Measurements from ENCODE around the gene UBE2Z.

UBE2Z gene

GRCh38 chr17:48960834-48961515 is 52.8 kb downstream of the UBE2Z start:
- Histone ChIP-seq H3K9ac (ENCODE audit: low read depth, low read length) (peak overlapping the region; percentile 20), H3K4me1 (ENCODE audit: insufficient read depth, low read length) (peaks cover 29% of the 10 kb centered on the region), H3K9me3 (ENCODE audit: control insufficient read depth, insufficient read depth, low read length) (no peaks in the 10 kb centered on the region), H3K36me3 (ENCODE audit: insufficient read depth, low read length) (no peaks in the 10 kb centered on the region)

GRCh38 chr17:48961516-48962233 is 53.5 kb downstream of the UBE2Z start:
- Histone ChIP-seq H3K4me1 (ENCODE audit: insufficient read depth, low read length) (peaks cover 27% of the 10 kb centered on the region), H3K36me3 (ENCODE audit: insufficient read depth, low read length) (no peaks in the 10 kb centered on the region), H3K9ac (ENCODE audit: low read depth, low read length) (peak overlapping the region; percentile 20), H3K9me3 (ENCODE audit: control insufficient read depth, insufficient read depth, low read length) (no peaks in the 10 kb centered on the region)

GRCh38 chr17:48970224-48970623 is 62.0 kb downstream of the UBE2Z start:
- Histone ChIP-seq H3K36me3 (ENCODE audit: insufficient read depth, low read length) (no peaks in the 10 kb centered on the region), H3K9me3 (ENCODE audit: control insufficient read depth, insufficient read depth, low read length) (no peaks in the 10 kb centered on the region), H3K9ac (ENCODE audit: low read depth, low read length) (no peak overlapping the region), H3K4me1 (ENCODE audit: insufficient read depth, low read length) (peaks cover 36% of the 10 kb centered on the region)

- Histone ChIP-seq H3K4me1 (ENCODE audit: insufficient read depth, low read length) (peaks cover 33% of the 10 kb centered on the region), H3K36me3 (ENCODE audit: insufficient read depth, low read length) (no peaks in the 10 kb centered on the region), H3K9me3 (ENCODE audit: control insufficient read depth, insufficient read depth, low read length) (no peaks in the 10 kb centered on the region), H3K9ac (ENCODE audit: low read depth, low read length) (no peak overlapping the region)
Measured at GRCh38 chr17:48970865-48971687, 62.9 kb downstream of the UBE2Z start.

- Histone ChIP-seq H3K36me3 (ENCODE audit: insufficient read depth, low read length) (no peaks in the 10 kb centered on the region), H3K4me1 (ENCODE audit: insufficient read depth, low read length) (peaks cover 33% of the 10 kb centered on the region), H3K9ac (ENCODE audit: low read depth, low read length) (peak overlapping the region; percentile 9; the same call in 1 of the 2 replicates), H3K9me3 (ENCODE audit: control insufficient read depth, insufficient read depth, low read length) (no peaks in the 10 kb centered on the region)
Measured at GRCh38 chr17:48972749-48973097, 64.5 kb downstream of the UBE2Z start.

- Histone ChIP-seq H3K9me3 (ENCODE audit: control insufficient read depth, insufficient read depth, low read length) (no peaks in the 10 kb centered on the region), H3K4me1 (ENCODE audit: insufficient read depth, low read length) (peaks cover 33% of the 10 kb centered on the region), H3K9ac (ENCODE audit: low read depth, low read length) (no peak overlapping the region), H3K36me3 (ENCODE audit: insufficient read depth, low read length) (no peaks in the 10 kb centered on the region)
Measured at GRCh38 chr17:48973806-48974205, 65.6 kb downstream of the UBE2Z start.
